Esophagus muscularis mucosa (tissue), 4 donors: Measurements from ENCODE around the gene CELSR1. TPM values are rescaled to one million over a fixed set of nuclear protein-coding genes. Genes with fewer than 3 reads are reported as not detected.

Source experiments
- DNase-seq: peaks from one replicate; pipeline ENCODE4 v3.0.0-alpha.2; 2017; ENCODE audit errors: extremely low spot score
- H3K27ac ChIP-seq, 4 donors: fragments of 200-600 bp; sonication (generic); replicated peaks in 1 of 4; 1 replicate in 3 of 4; 2 replicates in 1 of 4; pipeline ENCODE4 v1.5.1; 2016 to 2019; ENCODE audit warnings: mild to moderate bottlenecking in 1 of 4
- H3K27me3 ChIP-seq, 4 donors: fragments of 200-600 bp; sonication (generic); one replicate each; pipeline versions ENCODE4 v1.5.1 to v1.6.0; 2016 to 2019
- H3K36me3 ChIP-seq, 4 donors: fragments of 200-600 bp; sonication (generic); one replicate each; pipeline ENCODE4 v1.5.1; 2016 to 2019
- H3K4me1 ChIP-seq, 4 donors: fragments of 200-600 bp; sonication (generic); one replicate each; pipeline ENCODE4 v1.5.1; 2016 to 2019
- H3K4me3 ChIP-seq, 4 donors: fragments of 200-600 bp; sonication (generic); 1 replicate in 2 of 4; 2 replicates in 2 of 4; pipeline ENCODE4 v1.5.1; 2016 to 2019; ENCODE audit warnings: mild to moderate bottlenecking in 4 of 4, moderate library complexity in 1 of 4
- H3K9me3 ChIP-seq, 4 donors: fragments of 200-600 bp; sonication (generic); 1 replicate in 3 of 4; 2 replicates in 1 of 4; pipeline ENCODE4 v1.5.1; 2016 to 2019
- CTCF ChIP-seq, 3 experiments: fragments of 200-600 bp in 2 of 3; fragments of 450-650 bp in 1 of 3; sonication (generic) in 2 of 3; IDR thresholded peaks; one replicate each; pipeline ENCODE4 v1.5.1; 2017 to 2019; ENCODE audit warnings: antibody characterized with exemption in 3 of 3, mild to moderate bottlenecking in 2 of 3, moderate library complexity in 1 of 3
- EP300 ChIP-seq: sonication (generic); formaldehyde crosslinking; IDR thresholded peaks from one replicate; pipeline ENCODE4 v1.6.1; 2017; ENCODE audit warnings: antibody characterized with exemption
- POLR2A ChIP-seq: fragments of 450-650 bp; IDR thresholded peaks from one replicate; pipeline ENCODE4 v1.6.1; 2017; ENCODE audit warnings: antibody characterized with exemption, moderate library complexity, mild to moderate bottlenecking, low read depth
- POLR2AphosphoS5 ChIP-seq, 2 donors: sonication (generic); formaldehyde crosslinking; IDR thresholded peaks; one replicate each; pipeline ENCODE4 v1.6.1; 2017; ENCODE audit warnings: antibody characterized with exemption in 2 of 2
- WGBS: methylation state at CpG from one replicate; pipeline ENCODE4 v1.1.5; 2018; 5-methylcytosine and 5-hydroxymethylcytosine counted together
- intact Hi-C: fragments of 100-400 bp; cut with DNase I; formaldehyde crosslinking; loops from one replicate; pipeline ENCODE4 v1.15.1; 2023
- total RNA-seq, 4 donors: library from RNA; depleted of rRNA; stranded (reverse); fragments of >200 nt; gene quantifications; one replicate each; pipeline versions ENCODE4 v1.1.0 to v1.2.1, GENCODE V29; 2016

Gene CELSR1
- total RNA-seq, 4 donors from 2014 or later, result 2.5 to 2.7 (median 2.6) TPM

GRCh38 chr22:46574438-46574992 is 37.1 kb upstream of the CELSR1 start:
- Histone ChIP-seq H3K4me3 (no peak overlapping the region), H3K36me3 (no peaks in the 10 kb centered on the region), H3K4me1 (peaks cover 33 to 48% (median 38%) of the 10 kb centered on the region in 4 donors), H3K27ac (no peak overlapping the region), H3K27me3 (no peaks in the 10 kb centered on the region), H3K9me3 (peaks cover 0 to 15% (median 11%) of the 10 kb centered on the region in 4 donors)
- TF ChIP-seq POLR2AphosphoS5 (IDR thresholded peaks at IDR 0.05) (no peak), CTCF (IDR thresholded peaks at IDR 0.05) (no peak), EP300 (no peak), POLR2A (no peak)
- 86% methylated on average over 15 of the region's 15 CpGs for WGBS
- DNase-seq, result no peak
- intact Hi-C loops, result no loop called here

- peaks cover 27 to 42% (median 32%) of the 10 kb centered on the region in 4 donors for H3K4me1 ChIP-seq
- H3K9me3 ChIP-seq, result peaks cover 0 to 15% (median 11%) of the 10 kb centered on the region in 4 donors
- intact Hi-C loops, result no loop called here
- no peaks in the 10 kb centered on the region for H3K27me3 ChIP-seq
- H3K4me3 ChIP-seq, result no peak overlapping the region
- TF ChIP-seq EP300 (no peak), POLR2AphosphoS5 (IDR thresholded peaks at IDR 0.05) (no peak), POLR2A (no peak), CTCF (IDR thresholded peaks at IDR 0.05) (no peak)
- no peaks in the 10 kb centered on the region for H3K36me3 ChIP-seq
- WGBS, result 79% methylated on average over 13 of the region's 18 CpGs
- no peak overlapping the region for H3K27ac ChIP-seq
- DNase-seq, result no peak
Observed at GRCh38 chr22:46573781-46574437, 36.5 kb upstream of the CELSR1 start.

GRCh38 chr22:46572911-46573780 is 35.7 kb upstream of the CELSR1 start:
- Histone ChIP-seq H3K27me3 (no peaks in the 10 kb centered on the region), H3K4me3 (no peak overlapping the region), H3K36me3 (no peaks in the 10 kb centered on the region), H3K27ac (no peak overlapping the region), H3K4me1 (peaks cover 19 to 35% (median 24%) of the 10 kb centered on the region in 4 donors), H3K9me3 (peaks cover 0 to 15% (median 11%) of the 10 kb centered on the region in 4 donors)
- no peak for DNase-seq
- intact Hi-C loops, result no loop called here
- WGBS, result 92% methylated on average over 19 of the region's 19 CpGs
- no peak for TF ChIP-seq POLR2A
- no peak for TF ChIP-seq EP300
- no peak for TF ChIP-seq CTCF (IDR thresholded peaks at IDR 0.05)
- no peak for TF ChIP-seq POLR2AphosphoS5 (IDR thresholded peaks at IDR 0.05)

- H3K9me3 ChIP-seq, result peaks cover 0 to 15% (median 11%) of the 10 kb centered on the region in 4 donors
- no peaks in the 10 kb centered on the region for H3K36me3 ChIP-seq
- H3K4me1 ChIP-seq, result peaks cover 11 to 28% (median 17%) of the 10 kb centered on the region in 4 donors
- no peak overlapping the region for H3K27ac ChIP-seq
- H3K4me3 ChIP-seq, result no peak overlapping the region
- intact Hi-C loops, result no loop called here
- no peak for DNase-seq
- TF ChIP-seq EP300 (no peak), POLR2AphosphoS5 (IDR thresholded peaks at IDR 0.05) (no peak), CTCF (IDR thresholded peaks at IDR 0.05) (no peak), POLR2A (no peak)
- no peaks in the 10 kb centered on the region for H3K27me3 ChIP-seq
- WGBS, result 83% methylated on average over 7 of the region's 7 CpGs
Observed at GRCh38 chr22:46571642-46572250, 34.3 kb upstream of the CELSR1 start.
